ENCODE data around the gene FBRS. TPM values are rescaled to one million over a fixed set of nuclear protein-coding genes. Genes with fewer than 3 reads are reported as not detected.
"Not testable (repeated sequence)": the region's sequence is repeated elsewhere in the genome, so short reads cannot be mapped to it uniquely, and the experiment has no call there.

The FBRS gene
- total RNA-seq, 1 donor from 2014 or later = 33.2 TPM

DNA sequence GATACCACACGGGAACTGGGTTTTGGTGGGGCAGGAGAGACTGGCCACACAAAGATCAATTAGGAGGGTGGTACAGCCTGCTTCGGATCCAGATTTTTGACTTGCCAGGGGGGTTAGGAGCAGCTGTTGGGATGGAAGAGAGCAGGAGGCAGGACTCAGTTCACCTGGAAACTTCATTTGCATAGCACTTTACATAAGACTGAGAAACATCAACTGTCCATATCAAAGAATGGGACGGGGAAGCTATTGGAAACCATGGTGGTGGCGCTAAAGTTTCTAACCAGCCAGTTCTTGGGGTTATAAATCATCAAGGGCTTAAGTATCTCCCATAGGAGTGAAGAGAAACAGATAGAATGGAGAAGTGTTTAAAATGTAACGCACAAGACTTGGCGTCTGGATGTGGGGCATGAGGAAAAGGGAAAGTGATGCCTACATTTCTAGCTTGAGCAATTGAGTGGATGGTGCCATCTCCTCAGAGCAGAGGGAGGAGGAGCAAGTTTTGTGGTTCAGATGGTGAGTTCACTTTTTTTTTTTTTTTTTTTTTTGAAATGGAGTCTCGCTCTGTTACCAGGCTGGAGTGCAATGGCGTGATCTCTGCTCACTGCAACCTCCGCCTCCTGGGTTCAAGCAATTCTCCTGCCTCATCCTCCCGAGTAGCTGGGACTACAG, 34.3 kb downstream of the FBRS start:
- intact Hi-C loops (cut with DNase I) = loop anchor here (5.0 kb wide), 1 partner anchor 240 kb away; no protein-coding TSS in a partner anchor

DNA sequence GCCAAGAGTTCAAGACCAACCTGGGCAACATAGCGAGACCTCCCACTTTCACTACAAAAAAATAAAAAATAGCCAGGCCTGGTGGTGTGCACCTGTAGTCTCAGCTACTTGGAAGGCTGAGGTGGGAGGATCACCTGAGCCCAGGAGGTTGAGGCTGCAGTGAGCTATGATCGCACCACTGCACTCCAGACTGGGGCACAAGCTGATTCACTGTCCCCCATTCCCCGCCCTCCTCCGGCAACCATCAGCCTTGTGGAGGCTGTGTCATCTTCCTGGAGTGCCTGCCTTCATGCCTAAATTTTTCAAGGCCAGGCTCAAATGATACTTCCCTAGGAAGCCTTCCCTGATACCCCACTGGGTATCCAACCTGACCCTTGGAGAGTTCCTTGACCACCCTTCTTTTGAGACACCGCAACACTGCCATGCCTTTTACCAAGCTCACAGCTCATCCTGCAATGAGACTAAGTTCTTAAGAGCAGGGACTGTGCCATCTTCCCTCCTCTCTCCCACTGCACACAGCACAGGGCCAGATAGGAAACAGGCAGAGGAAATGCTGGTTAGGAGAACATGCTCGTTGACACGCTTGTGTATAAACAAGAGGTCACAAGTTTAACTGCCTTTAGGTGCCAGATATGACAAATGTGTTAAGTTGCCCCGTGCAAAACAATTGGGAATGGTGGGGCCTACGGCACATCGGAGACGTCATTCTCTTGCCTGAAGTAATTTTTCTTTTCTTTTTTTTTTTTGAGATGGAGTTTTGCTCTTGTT, 36.9 kb downstream of the FBRS start:
- intact Hi-C loops (cut with DNase I) = loop anchor here (5.0 kb wide), 2 partner anchors 43 to 243 kb away; partner anchors contain the start of gene PRR14
- no peak for DNase-seq (ENCODE audit: low spot score)

More for the DNA sequence above, 34.3 kb downstream of the FBRS start:
- DNase-seq (ENCODE audit: low spot score) = no peak

DNA sequence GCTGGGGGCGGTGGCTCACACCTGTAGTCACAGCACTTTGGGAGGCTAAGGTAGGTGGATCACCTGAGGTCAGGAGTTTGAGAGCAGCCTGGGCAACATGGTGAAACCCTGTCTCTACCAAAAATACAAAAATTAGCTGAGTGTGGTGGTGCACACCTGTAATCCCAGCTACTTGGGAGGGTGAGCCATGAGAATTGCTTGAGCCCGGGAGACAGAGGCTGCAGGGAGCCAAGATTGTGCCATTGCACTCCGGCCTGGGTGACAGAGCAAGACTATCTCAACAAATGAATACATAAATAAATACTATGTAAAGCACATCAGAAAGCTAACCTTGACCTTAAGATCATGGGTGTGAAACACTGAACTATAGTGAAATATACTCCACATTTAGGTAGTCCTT, 38.4 kb downstream of the FBRS start:
- intact Hi-C loops (cut with DNase I) = loop anchor here (5.0 kb wide), 1 partner anchor 44 kb away; the partner anchor contains the start of gene PRR14
- not testable (repeated sequence) for DNase-seq (ENCODE audit: low spot score)

DNA sequence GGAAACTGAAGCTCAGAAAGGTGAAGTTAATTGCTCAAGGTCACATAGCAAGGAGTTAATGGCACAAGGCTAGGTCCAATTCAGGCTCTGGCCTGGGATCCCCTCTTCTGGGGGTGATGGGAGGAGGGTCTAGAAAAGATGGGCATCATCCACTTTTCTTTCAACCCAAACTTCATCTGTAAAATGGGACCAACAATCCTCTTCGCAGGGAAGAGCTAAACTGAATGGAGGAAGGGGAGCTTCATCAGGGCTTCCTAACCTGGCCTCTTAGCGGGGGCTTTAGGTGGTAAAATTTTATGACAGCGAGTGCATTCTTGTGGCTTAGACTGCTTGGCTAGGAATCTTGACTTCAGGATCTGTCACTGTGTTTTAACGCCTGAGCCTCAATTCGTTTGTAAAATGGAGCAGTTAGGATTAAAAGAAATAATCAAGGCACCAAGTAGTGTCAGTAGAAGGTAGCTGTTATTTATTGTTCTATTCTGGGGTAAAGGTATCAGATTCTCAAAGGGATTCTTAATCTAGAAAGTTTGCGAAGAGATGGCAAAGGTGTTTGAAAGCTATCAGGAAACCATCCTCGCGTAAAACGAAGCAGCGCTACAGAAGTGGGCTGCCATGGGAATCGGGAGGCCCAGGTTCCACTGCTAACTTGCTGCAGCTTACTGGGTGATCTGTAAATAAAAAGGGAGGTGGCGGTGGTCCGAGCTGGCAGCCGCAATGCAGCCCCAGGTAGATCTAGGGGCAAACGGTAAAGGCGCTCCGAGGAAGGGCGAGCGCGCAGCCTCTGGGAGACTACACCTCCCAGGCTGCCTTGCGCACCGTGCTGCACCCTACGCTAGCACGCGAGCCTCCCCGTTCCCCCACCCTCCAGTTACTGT, 39.3 kb downstream of the FBRS start:
- intact Hi-C loops (cut with DNase I) = loop anchor here (5.0 kb wide), 1 partner anchor 45 kb away; the partner anchor contains the start of gene PRR14
- DNase-seq (ENCODE audit: low spot score) = no peak

DNA sequence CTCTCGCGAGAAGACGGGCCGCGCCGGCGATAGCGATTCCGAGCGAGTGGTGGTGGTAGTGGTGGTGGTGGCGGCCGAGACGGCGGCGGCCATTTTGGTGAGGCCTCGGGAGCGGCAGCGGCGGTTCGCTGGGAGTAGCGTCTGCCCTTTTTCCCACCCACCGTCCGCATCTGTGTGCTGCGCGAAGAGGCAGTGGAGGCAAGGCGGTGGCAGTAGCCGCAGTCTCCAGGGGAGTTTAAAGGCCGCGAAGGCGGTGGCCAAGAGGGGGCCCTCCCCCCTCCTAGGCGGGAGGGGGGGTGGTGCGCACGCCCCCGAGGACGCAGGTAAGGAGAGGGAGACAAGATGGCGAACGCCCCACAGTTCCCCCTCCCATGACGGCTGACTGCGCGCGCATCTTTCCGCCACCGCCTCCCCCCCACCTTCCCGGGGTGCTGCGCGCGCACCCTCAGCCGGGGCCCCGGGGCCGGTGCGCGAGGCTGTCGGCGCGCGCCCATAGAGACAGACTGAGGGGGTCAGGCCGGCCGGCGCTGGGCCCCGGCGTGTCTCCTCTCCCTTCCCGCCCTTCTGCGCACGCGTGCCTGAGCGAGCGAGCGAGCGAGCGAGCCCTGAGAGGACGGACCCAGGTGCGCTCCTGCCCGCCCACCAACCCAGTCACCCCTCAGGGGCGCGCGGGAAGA, 40.0 kb downstream of the FBRS start:
- intact Hi-C loops (cut with DNase I) = loop anchor here (5.0 kb wide), 1 partner anchor 46 kb away; the partner anchor contains the start of gene PRR14

DNA sequence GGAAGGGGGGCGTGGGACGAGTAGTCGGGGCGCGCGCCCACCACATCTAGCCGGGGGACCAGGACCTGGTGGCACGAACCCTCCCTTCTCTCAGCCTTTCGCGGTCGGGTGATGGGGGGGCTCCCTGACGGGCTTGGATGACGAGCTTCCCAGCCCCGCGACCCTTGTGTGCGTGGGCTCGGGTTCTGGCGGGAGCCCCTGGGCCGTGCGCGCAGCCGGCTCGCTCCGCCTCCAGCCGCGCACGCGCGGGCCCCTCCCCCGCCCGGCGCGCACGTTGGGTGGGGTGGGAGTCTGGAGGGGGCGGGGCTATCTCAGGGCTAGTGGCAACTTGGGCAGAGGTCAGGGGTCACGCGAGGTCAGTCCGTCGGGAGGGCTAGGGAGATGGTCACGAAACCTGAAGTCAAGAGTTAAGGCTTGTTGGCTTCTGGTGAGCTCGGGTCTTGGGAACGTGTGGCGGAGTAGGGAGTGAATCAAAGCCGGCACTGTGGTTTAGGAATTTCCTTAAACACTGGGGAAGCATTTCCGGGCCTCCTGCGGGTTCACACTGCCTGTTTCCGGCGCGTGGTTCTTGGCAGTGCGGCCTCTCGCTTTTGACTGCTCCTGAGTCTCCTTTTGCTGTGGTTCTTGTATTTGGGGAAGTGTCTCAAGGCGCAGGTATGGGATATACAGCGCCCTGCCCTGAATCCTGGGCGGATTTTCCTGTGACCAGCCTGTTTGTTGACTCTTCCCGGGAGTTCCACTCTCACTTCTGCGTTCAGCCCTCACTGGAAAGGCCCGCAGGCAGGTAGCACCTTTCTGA, 40.8 kb downstream of the FBRS start, which contains the start of gene SRCAP:
TSS of gene SRCAP (plus strand) at position 356 of the 799 bp plus-strand sequence. CDS start 1,654 bp downstream, outside the sequence.
- DNase-seq (ENCODE audit: low spot score) = peak; percentile 92
- intact Hi-C loops (cut with DNase I) = loop anchor here (5.0 kb wide), 1 partner anchor 47 kb away; the partner anchor contains the start of gene PRR14

More for the DNA sequence above, 40.0 kb downstream of the FBRS start:
- DNase-seq (ENCODE audit: low spot score) = peak; percentile 99

DNA sequence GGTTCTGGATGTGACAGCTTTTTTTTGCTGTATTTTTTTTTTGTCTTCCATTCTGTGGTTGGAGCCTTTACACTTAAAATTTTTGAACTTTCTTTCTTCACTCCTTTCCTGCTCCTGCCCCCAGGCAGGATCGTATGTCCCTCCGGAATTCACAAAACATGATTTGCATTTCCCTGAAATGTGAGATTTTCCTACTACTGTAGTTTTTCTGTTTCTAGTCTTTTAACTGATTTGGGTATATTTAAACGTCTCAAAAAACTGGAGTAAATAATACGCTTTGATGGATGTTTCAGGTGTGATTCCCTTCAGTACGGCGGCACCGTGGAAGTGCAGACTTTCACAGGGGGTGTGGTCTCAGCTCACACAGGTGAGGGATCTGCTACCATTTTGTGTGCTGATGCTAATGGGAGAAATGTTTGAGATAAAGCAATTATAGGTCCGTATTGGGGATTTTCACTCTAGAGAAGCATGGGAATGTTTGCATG, 41.4 kb downstream of the FBRS start:
- intact Hi-C loops (cut with DNase I) = loop anchor here (5.0 kb wide), 1 partner anchor 47 kb away; the partner anchor contains the start of gene PRR14

DNA sequence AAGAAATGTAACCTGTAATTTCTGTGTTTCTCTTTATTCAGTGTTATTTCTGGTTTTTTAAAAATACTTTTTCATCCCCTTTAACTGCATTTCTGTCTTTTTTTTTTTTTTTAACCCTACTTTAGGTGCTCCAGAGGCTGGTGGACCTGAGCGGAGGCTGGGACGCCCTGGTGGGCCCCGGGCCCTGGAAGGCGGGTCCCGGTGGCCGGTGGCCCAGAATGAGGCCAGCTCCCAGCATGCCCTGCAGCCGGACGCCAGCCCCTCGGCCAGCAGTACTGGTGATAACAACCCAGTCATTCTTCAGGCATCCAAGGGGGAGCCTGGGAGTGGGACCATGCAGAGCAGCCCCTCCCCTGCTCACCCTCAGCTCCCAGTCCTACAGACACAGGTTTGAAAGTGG, 42.3 kb downstream of the FBRS start:
- no peak for DNase-seq (ENCODE audit: low spot score)
- intact Hi-C loops (cut with DNase I) = no loop called here

More for the DNA sequence above, 41.4 kb downstream of the FBRS start:
- no peak for DNase-seq (ENCODE audit: low spot score)

DNA sequence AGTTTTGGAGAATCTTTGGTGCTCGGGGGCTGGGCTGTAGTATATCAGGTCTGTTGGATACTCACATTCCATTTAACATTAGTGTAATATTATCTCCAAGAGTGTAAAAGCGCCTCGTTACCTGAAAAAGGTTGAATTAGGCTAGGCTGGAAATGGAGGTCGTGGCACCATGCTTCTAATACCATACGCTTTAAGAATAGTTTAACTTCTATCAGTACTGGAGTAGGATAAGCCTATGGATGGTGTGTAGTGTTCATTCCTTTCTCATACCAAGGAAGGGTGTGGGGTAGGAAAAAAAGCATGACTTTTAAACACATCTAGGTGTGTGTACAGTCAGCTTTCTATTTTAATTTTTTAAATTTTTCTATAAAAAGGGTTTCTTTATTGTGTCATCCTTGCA, 42.7 kb downstream of the FBRS start:
- intact Hi-C loops (cut with DNase I) = no loop called here
- no peak for DNase-seq (ENCODE audit: low spot score)

DNA sequence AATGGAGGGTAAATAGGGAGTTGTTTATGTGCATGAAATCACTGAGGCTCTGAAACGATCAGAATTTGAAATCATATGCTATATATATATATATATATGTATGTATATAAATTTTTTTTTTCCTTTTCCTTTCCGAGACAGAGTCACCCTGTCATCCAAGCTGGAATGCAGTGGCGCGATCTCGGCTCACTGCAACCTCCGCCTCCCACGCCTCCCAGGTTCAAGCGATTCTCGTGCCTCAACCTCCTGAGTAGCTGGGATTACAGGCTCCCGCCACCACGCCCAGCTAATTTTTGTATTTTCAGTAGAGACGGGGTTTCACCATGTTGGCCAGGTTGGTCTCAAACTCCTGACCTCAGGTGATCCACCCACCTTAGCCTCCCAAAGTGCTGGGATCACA, 44.8 kb downstream of the FBRS start:
- not testable (repeated sequence) for DNase-seq (ENCODE audit: low spot score)

DNA sequence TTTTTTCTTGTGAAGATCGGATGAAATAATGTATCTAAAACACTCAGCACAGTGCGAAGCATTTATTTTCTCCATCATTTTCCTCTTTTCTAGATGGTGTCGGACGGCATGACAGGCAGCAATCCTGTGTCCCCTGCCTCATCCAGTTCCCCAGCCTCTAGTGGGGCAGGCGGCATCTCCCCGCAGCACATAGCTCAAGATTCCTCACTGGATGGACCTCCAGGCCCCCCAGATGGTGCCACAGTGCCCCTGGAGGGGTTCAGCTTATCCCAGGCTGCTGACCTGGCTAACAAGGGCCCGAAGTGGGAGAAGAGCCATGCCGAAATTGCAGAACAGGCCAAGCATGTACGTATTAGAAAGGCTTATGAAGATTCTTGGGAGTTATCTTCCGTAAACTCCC, 45.7 kb downstream of the FBRS start:
- intact Hi-C loops (cut with DNase I) = no loop called here
- DNase-seq (ENCODE audit: low spot score) = no peak

More for the DNA sequence above, 44.8 kb downstream of the FBRS start:
- intact Hi-C loops (cut with DNase I) = not testable (repeated sequence)

DNA sequence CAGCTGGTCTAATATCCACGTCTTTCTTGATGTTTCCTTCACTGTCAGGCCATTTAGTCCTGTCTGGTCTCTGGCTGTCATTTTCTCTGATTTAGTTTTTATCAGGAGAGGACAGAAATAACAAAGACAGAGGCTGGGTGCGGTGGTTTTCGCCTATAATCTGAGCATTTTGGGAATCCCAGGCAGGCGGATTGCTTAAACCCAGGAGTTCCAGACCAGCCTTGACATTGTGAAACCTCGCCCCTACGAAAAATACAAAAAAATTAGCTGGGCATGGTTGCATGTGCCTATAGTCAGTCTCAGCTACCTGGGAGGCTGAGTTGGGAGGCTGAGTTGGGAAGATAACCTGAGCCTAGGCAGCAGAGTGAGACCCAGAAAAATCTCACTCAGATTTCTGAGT, 47.8 kb downstream of the FBRS start:
- intact Hi-C loops (cut with DNase I) = no loop called here
- DNase-seq (ENCODE audit: low spot score) = no peak

DNA sequence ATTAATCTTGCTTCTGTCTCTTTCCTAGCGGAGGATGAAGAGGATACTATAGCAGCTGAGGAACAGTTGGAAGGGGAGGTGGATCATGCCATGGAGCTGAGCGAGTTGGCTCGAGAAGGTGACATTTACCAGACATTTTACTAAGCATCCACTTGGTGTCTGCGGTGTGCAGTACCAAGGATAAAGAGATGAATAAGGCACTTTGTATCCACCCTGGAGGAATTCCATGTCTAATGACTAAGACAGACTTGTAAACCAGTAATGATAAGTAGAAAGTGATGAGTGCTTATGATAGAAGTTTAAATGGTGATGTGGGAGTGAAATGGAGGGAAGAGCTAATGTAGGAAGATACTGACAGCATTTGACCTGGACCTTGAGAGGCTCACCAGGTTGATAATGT, 52.7 kb downstream of the FBRS start:
- DNase-seq (ENCODE audit: low spot score) = no peak
- intact Hi-C loops (cut with DNase I) = no loop called here

DNA sequence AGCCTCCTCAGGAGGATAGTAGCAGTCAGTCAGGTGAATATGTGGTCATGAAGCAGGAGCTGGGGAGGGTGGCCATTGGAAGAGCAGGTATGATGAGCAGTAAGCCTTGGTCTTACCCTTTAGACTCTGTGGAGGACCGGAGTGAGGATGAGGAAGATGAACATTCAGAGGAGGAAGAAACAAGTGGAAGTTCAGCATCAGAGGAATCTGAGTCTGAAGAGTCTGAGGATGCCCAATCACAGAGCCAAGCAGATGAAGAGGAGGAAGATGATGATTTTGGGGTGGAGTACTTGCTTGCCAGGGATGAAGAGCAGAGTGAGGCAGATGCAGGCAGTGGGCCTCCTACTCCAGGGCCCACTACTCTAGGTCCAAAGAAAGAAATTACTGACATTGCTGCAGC, 53.5 kb downstream of the FBRS start:
- intact Hi-C loops (cut with DNase I) = no loop called here
- DNase-seq (ENCODE audit: low spot score) = no peak

DNA sequence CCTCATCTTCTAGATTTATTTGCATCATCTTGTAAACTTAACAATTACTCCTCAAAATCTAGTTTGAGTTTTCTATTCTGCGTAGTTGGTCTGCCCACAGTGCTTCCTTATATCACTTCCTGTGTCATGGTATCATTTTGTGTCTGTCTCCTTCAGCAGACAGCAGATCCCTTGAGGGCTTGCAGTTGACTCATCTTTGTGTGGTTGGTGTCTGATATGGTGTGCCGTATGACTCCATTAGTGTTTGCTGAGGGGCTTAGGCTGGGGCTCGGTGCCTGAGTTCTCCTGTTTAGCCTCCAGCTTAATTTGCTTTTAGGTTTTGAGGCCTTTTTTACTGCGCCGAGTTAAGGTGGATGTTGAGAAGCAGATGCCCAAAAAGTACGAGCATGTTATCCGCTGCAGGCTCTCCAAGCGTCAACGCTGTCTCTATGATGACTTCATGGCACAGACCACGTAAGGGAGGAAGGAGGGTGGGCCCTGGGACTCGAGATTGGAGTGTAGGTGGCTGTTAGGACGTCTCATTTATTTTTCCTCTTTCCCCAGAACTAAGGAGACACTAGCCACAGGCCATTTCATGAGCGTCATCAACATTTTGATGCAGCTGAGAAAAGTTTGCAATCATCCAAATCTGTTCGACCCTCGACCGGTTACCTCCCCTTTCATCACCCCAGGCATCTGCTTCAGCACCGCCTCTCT, 57.7 kb downstream of the FBRS start:
- intact Hi-C loops (cut with DNase I) = no loop called here
- DNase-seq (ENCODE audit: low spot score) = no peak

DNA sequence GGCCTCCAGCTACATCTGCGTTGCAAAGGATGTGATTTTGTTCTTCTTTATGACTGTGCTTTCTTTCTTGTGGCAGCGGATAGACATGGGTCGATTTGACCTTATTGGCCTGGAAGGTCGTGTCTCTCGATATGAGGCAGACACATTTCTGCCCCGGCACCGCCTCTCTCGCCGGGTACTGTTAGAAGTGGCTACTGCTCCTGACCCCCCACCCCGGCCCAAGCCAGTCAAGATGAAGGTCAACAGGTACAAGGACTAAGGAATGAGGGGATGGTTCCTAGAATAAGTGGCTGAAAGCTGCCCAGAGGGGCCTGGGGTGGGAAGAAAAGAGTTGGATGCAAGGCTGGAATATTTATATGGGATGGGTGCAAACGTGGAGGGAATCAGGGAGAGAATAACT, 61.9 kb downstream of the FBRS start:
- no peak for DNase-seq (ENCODE audit: low spot score)
- intact Hi-C loops (cut with DNase I) = no loop called here
